K562 (cell line): ENCODE measurements around the gene GJB6. TPM values are rescaled to one million over a fixed set of nuclear protein-coding genes. Genes with fewer than 3 reads are reported as not detected.

Experiments
- ATAC-seq: fragments of 200-7000 bp; cut with Tn5 transposase; 3 replicates; pipeline ENCODE4 v1.9.1; 2020; ENCODE audit warnings: moderate library complexity
- BruUV-seq: library from RNA; stranded (reverse); fragments of 400-500 nt; replicated peaks from 2 replicates; lab custom pipeline; 2021; lab: Mats Ljungman, UMichigan
- CTCF ChIA-PET: fragments of 300-600 bp; formaldehyde crosslinking; extraction: SDS; loops from one replicate; lab custom pipeline; 2021; ENCODE audit warnings: low intra/inter-chr PET ratio; lab: Yijun Ruan, JAX
- POLR2A ChIA-PET: fragments of 300-600, 350-650 bp; sonication (Branson Sonifier 250); formaldehyde crosslinking; extraction: SDS; loops from one replicate; lab custom pipeline; 2021; ENCODE audit warnings: antibody characterized with exemption, inconsistent platforms; lab: Yijun Ruan, JAX
- DNase-seq, 4 experiments: peaks; one replicate each; pipeline versions ENCODE4 v3.0.0 to v3.0.0-alpha.2; 2011 to 2018; ENCODE audit warnings: low spot score in 3 of 4, mixed read lengths in 3 of 4; ENCODE audit errors: extremely low read depth in 1 of 4
- FAIRE-seq: peaks from 2 replicates; lab custom pipeline; 2011; peaks lifted over from hg19 to GRCh38; lab: Jason Lieb, UNC
- H2AFZ ChIP-seq: 2 replicates; pipeline ENCODE4 v1.6.0; 2011; ENCODE audit warnings: low read depth, low read length, control low read depth, inconsistent platforms
- H3K27ac ChIP-seq: fragments of 200-600 bp; 3 replicates; pipeline ENCODE4 v1.8.0; 2011; ENCODE audit warnings: low read depth, mild to moderate bottlenecking, control low read depth, inconsistent platforms, low read length, moderate library complexity, mixed read lengths; ENCODE audit errors: extremely low read depth
- H3K27me3 ChIP-seq, 2 experiments: fragments of 300-600 bp in 1 of 2; 2 replicates in 1 of 2; 3 replicates in 1 of 2; pipeline versions ENCODE4 v1.6.0 to v1.8.0; 2011; ENCODE audit warnings: inconsistent platforms in 2 of 2, low read length in 2 of 2, mild to moderate bottlenecking in 1 of 2, mixed read lengths in 1 of 2, moderate library complexity in 1 of 2; ENCODE audit not compliant: control insufficient read depth in 2 of 2, insufficient read depth in 2 of 2
- H3K36me3 ChIP-seq: fragments of 300-600 bp; 3 replicates; pipeline ENCODE4 v1.8.0; 2011; ENCODE audit warnings: mild to moderate bottlenecking, low read length, inconsistent platforms; ENCODE audit not compliant: control insufficient read depth, insufficient read depth
- H3K4me1 ChIP-seq, 2 experiments: fragments of 200-600 bp in 1 of 2; replicated peaks in 1 of 2; 2 replicates in 1 of 2; 3 replicates in 1 of 2; pipeline versions ENCODE4 v1.5.1 to v1.8.0; 2011; ENCODE audit warnings: inconsistent platforms in 2 of 2, low read length in 2 of 2, mild to moderate bottlenecking in 1 of 2, mixed read lengths in 1 of 2, moderate library complexity in 1 of 2; ENCODE audit not compliant: control insufficient read depth in 2 of 2, insufficient read depth in 2 of 2
- H3K4me2 ChIP-seq: 2 replicates; pipeline ENCODE4 v1.6.1; 2011; ENCODE audit warnings: low read length, control low read depth, inconsistent platforms, mixed read lengths; ENCODE audit not compliant: insufficient read depth
- H3K4me3 ChIP-seq: fragments of 200-600 bp; sonication (generic), shearing (Covaris generic); 2 replicates; pipeline ENCODE4 v1.5.1; 2016; ENCODE audit warnings: control low read depth, inconsistent platforms
- H3K79me2 ChIP-seq: fragments of 200-600 bp; 3 replicates; pipeline ENCODE4 v1.8.0; 2011; ENCODE audit warnings: low read length, inconsistent platforms; ENCODE audit not compliant: control insufficient read depth, insufficient read depth
- H3K9ac ChIP-seq, 2 experiments: 2 replicates each; pipeline versions ENCODE4 v1.6.0 to v1.6.1; 2011; ENCODE audit warnings: low read depth in 2 of 2, low read length in 2 of 2, control low read depth in 1 of 2, inconsistent platforms in 1 of 2, mild to moderate bottlenecking in 1 of 2, mixed read lengths in 1 of 2; ENCODE audit not compliant: insufficient read depth in 1 of 2
- H3K9me1 ChIP-seq: one replicate; pipeline ENCODE4 v1.6.0; 2011; ENCODE audit warnings: inconsistent platforms, mild to moderate bottlenecking, low read length, moderate library complexity; ENCODE audit not compliant: control insufficient read depth, insufficient read depth
- H3K9me3 ChIP-seq: replicated peaks from 2 replicates; pipeline ENCODE4 v1.5.1; 2011; ENCODE audit warnings: low read depth, low read length, inconsistent platforms; ENCODE audit not compliant: control insufficient read depth, insufficient read depth
- H4K20me1 ChIP-seq: replicated peaks from 2 replicates; pipeline ENCODE4 v1.6.1; 2011; ENCODE audit warnings: low read length, inconsistent platforms, mixed read lengths; ENCODE audit not compliant: control insufficient read depth, insufficient read depth
- CGGBP1 ChIP-seq: fragments of 250-450 bp; sonication (Bioruptor Pico); IDR thresholded peaks from 2 replicates; pipeline ENCODE4 v1.9.0; 2021; ENCODE audit warnings: mild to moderate bottlenecking
- ELF4 ChIP-seq: fragments of 450-650 bp; formaldehyde crosslinking; IDR thresholded peaks from 2 replicates; pipeline ENCODE4 v1.4.0; 2022; ENCODE audit warnings: missing genetic modification characterization
- MAX ChIP-seq: sonication (generic); formaldehyde crosslinking; IDR thresholded peaks from 2 replicates; pipeline ENCODE4 v1.9.0; 2022; ENCODE audit warnings: mild to moderate bottlenecking, missing genetic modification reagents
- NFE2L1 ChIP-seq: fragments of 450-650 bp; IDR thresholded peaks from 2 replicates; pipeline ENCODE4 v1.6.1; 2016; ENCODE audit warnings: missing genetic modification characterization, low read depth, mild to moderate bottlenecking, missing compliant biosample characterization, moderate library complexity, borderline replicate concordance
- NFXL1 ChIP-seq: fragments of 450-650 bp; formaldehyde crosslinking; IDR thresholded peaks from 2 replicates; pipeline ENCODE4 v1.4.0; 2021; ENCODE audit warnings: mild to moderate bottlenecking
- PKNOX1 ChIP-seq: fragments of 450-650 bp; IDR thresholded peaks from 2 replicates; pipeline ENCODE4 v1.6.1; 2016
- THRB ChIP-seq: fragments of 450-650 bp; formaldehyde crosslinking; conservative IDR thresholded peaks from 2 replicates; pipeline ENCODE4 v1.4.0; 2022; ENCODE audit warnings: mild to moderate bottlenecking, missing genetic modification characterization
- ZBTB5 ChIP-seq: fragments of 450-650 bp; IDR thresholded peaks from 2 replicates; pipeline ENCODE4 v1.6.1; 2017; ENCODE audit warnings: antibody characterized with exemption
- ZNF668 ChIP-seq: fragments of 250-450 bp; sonication (Bioruptor Pico); IDR thresholded peaks from 2 replicates; pipeline ENCODE4 v1.8.0; 2022; ENCODE audit warnings: mild to moderate bottlenecking, inconsistent platforms
- ZNF76 ChIP-seq: fragments of 250-450 bp; sonication (Bioruptor Pico); IDR thresholded peaks from 2 replicates; pipeline ENCODE4 v1.4.0; 2020; ENCODE audit warnings: mild to moderate bottlenecking, moderate library complexity, borderline replicate concordance
- whole genome bisulfite sequencing: fragments of 100-300 bp; shearing (Covaris generic); methylation state at CpG from one replicate; pipeline ENCODE4 v1.1.6; 2016; ENCODE audit warnings: low coverage, mixed read lengths; ENCODE audit not compliant: insufficient coverage; ENCODE audit errors: missing lambda C conversion rate; 5-methylcytosine and 5-hydroxymethylcytosine counted together
- in situ Hi-C: fragments of 300-500 bp; cut with MboI; formaldehyde crosslinking; loops from 4 replicates; pipeline ENCODE4 v1.15.0; 2018; ENCODE audit warnings: inconsistent platforms, mixed read lengths
- intact Hi-C: fragments of 100-400 bp; cut with micrococcal nuclease; formaldehyde crosslinking; loops from 2 replicates; pipeline ENCODE4 v1.14.2; 2022
- polyA plus RNA-seq, 8 experiments: library from polyadenylated mRNA; depleted of rRNA in 4 of 8; stranded (reverse) in 5 of 8; unstranded in 3 of 8; fragments of >200 nt; fragmentation: Nextera tagmentation in 2 of 8; fragmentation: Illumina TruSeq in 1 of 8; extraction: Ambion mirVana in 2 of 8; extraction: Trizol in 1 of 8; gene quantifications; 2 replicates each; pipeline versions ENCODE4 v1.2.1 to v1.2.3, GENCODE V29; 2011 to 2014; ENCODE audit warnings: inconsistent platforms in 1 of 8, missing spikeins in 1 of 8
- total RNA-seq, 7 experiments: library from RNA; depleted of rRNA in 6 of 7; stranded (reverse); fragments of >200 nt in 6 of 7; fragmentation: Illumina TruSeq in 2 of 7; extraction: Trizol in 2 of 7; gene quantifications; 2 replicates each; pipeline versions ENCODE4 v1.2.1 to v1.2.3, GENCODE V29; 2011 to 2021; ENCODE audit warnings: low replicate concordance in 1 of 7

GJB6 gene
- total and polyA plus RNA-seq, 9 of the 15 experiments (the other 6 are each of a cell fraction or from before 2014, with no cell fraction given) = not detected

- POLR2A ChIA-PET = no interaction called here
- CTCF ChIA-PET = no interaction called here
- FAIRE-seq (no peak), ATAC-seq (no peak), DNase-seq (no peak)
- H3K4me3 ChIP-seq = no peak overlapping the region
- no TSS peak for BruUV-seq
- WGBS = 0% methylated on average over 11 of the region's 14 CpGs
- H4K20me1 ChIP-seq = no peaks in the 10 kb centered on the region; the same call in 1 of the 2 replicates
- H3K4me1 ChIP-seq = no peaks in the 10 kb centered on the region
- no peaks in the 10 kb centered on the region for H3K9me3 ChIP-seq
- intact Hi-C loops = no loop called here
- H3K9ac ChIP-seq = no peak overlapping the region
- TF ChIP-seq ELF4 (CRISPR knock-in tag) = no peak
- no peak for TF ChIP-seq ZNF668 (CRISPR knock-in tag)
- TF ChIP-seq NFE2L1 = no peak
- no peak for TF ChIP-seq NFXL1 (CRISPR knock-in tag)
- no peak for TF ChIP-seq THRB (CRISPR knock-in tag)
- no peak for TF ChIP-seq ZNF76 (CRISPR knock-in tag)
- no peak for TF ChIP-seq ZBTB5
- TF ChIP-seq CGGBP1 (CRISPR knock-in tag) = no peak
- TF ChIP-seq MAX (CRISPR knock-in tag) = no peak
- TF ChIP-seq PKNOX1 = no peak
- in situ Hi-C loops = no loop called here
- H3K4me2 ChIP-seq = no peak overlapping the region
- no peaks in the 10 kb centered on the region for H3K9me1 ChIP-seq
- H2AFZ ChIP-seq = no peak overlapping the region
- no peaks in the 10 kb centered on the region for H3K36me3 ChIP-seq
- peaks cover 0 to 20% of the 10 kb centered on the region in 2 experiments; a peak in 3 of 5 replicates for H3K27me3 ChIP-seq
- no peaks in the 10 kb centered on the region for H3K79me2 ChIP-seq
- H3K27ac ChIP-seq = no peak overlapping the region
These were observed 15.3 kb upstream of the GJB6 start for GRCh38 chr13:20247403-20247802.
